CMK (cell line): ENCODE measurements around the gene ZFP2.
"Not testable (repeated sequence)": the region's sequence is repeated elsewhere in the genome, so short reads cannot be mapped to it uniquely, and the experiment has no call there.

Experiments used
- DNase-seq: peaks from one replicate; pipeline ENCODE4 v3.0.0-alpha.2; 2010; ENCODE audit warnings: low read depth

The ZFP2 gene

DNA sequence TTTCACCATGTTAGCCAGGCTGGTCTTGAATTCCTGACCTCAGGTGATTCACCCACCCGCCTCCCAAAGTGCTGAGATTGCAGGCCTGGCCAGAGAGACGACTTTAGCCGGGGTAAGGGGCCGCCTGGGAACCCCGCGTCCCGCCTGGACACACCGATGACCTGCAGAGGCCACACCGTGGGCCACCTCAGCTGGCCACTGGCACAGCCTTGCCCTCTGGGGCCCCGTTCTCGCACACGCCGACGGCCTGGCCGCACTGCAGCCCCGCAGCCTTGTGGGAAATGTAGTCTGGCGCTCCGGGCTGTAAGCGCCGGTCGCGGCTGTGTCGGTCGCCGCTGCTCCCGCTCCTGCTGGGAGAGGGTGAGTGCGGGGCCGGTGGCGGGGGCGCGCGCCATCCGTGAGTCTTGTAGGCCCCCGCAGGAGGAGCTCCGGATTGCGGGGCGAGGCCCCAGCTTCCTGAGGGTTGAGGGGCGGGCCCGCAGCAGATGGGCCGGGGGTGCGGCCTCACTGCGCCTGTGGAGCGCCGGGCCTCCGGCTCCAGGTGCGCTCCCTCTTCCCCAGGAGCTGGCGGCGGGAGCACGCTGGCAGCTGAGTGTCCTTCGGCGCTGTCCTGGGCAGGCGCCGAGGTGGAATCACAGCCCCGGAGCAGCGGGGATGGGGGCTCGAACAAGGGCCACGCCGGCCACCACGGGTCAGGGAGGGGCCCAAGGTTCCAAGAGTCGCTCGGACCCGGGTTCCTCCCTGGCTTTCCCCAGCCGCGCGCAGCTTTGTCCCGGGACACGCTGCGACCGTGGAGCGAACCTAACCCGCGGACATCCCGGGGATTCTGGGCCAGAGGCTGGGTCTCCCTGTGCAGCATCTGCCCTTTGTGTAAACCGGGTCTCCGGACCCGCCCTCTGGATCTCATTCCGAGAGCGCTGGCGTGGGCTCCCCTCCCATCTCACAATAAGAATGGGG is at the start of gene ZFP2:
Gene ZFP2, plus strand, starts transcription at position 299 of the 957 bp plus-strand sequence. CDS start 35,401 bp downstream, outside the sequence.
- no peak for DNase-seq

DNA sequence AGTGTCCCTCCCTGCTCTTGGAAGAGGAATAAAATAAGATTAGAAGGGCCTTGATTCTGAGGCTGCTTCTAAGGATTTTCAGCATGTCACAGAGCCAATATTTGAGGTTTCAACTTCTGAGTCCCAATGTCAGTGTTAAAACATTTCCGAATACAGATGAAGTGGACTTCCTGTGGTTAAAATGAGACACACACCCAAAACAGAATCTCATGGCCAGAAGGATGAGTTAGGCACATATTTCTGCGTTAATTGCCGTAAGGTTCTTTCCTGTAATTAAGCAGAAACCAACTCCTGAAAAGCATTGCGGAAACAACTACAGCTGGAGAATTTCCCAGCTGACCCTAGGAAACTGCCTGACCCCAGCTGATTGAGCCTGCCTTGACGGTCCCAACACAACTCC is 46.4 kb upstream of the ZFP2 start:
- no peak for DNase-seq

GRCh38 chr5:178851951-178852350 is 43.8 kb upstream of the ZFP2 start:
- DNase-seq = no peak

- DNase-seq = peak; percentile 12
Observed at GRCh38 chr5:178854284-178854683, 41.4 kb upstream of the ZFP2 start.

- DNase-seq = peak; percentile 78
Observed at GRCh38 chr5:178859625-178860521, 35.8 kb upstream of the ZFP2 start, which contains the start of gene ZNF354B. TSS of gene ZNF354B (plus strand) at chr5:178859953. CDS start at chr5:178861048, 1,095 bp downstream.

DNA sequence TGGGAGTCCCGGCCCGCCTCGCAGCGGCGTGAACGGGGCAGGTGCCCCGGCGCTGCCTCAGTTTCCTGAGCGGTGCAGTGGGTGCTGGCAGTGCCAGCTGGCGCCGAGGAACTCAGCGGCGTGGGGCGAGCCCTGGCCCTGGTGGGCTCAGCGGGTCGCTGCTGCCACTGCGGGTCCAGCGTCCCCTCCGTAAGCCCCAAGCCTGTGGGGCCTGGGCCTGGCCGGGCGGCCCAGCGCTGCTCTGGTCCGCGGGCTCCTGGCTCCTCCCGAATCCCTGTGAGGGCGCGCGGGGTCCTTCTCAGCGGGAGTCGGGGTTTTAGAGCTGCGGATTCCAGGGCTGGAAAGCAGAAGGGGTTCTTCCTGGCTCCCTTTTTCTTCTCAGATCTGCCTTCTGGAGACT is 35.1 kb upstream of the ZFP2 start:
- DNase-seq = not testable (repeated sequence)

DNA sequence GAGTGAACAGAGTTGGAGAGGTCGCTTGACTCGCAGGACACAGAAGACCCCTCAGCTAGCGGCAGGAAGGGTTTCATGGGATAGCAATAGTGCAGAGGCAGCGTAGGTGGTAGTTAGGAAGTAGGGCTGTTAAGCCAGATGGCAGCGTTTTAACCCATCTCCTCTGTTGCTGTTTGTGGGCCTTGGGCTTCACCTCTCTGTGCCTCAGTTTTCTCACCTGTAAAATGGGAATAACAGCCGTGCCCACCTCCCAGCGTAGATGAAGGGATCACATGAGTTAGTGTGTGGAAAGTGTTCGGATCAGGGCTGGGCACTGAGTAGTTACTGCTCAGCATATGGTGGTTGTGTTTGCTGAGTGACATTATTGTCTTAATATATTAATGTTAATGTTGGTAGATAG is 34.1 kb upstream of the ZFP2 start:
- DNase-seq = no peak

DNA sequence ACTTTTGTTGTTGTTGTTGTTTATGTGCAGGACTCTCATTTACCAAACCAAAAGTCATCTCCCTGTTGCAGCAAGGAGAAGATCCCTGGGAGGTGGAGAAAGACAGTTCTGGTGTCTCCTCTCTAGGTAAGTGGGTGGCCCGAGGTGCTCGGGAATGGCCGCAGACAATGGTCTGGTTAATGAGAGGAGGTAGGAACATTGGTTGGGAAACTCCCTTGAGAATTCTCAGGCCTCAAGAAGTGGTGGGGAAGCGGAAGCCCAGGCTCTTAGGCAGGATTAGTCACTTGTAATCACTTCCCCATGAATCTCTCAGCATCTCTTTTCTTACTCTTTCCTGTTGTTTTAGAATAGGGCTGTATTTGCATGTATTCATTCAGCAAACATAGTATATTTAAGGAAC is 28.8 kb upstream of the ZFP2 start:
- DNase-seq = no peak

- DNase-seq = no peak
Observed at GRCh38 chr5:178869577-178869976, 26.1 kb upstream of the ZFP2 start.

- DNase-seq = no peak
Observed at GRCh38 chr5:178870411-178870810, 25.3 kb upstream of the ZFP2 start.

GRCh38 chr5:178872302-178872701 is 23.4 kb upstream of the ZFP2 start:
- DNase-seq = no peak

DNA sequence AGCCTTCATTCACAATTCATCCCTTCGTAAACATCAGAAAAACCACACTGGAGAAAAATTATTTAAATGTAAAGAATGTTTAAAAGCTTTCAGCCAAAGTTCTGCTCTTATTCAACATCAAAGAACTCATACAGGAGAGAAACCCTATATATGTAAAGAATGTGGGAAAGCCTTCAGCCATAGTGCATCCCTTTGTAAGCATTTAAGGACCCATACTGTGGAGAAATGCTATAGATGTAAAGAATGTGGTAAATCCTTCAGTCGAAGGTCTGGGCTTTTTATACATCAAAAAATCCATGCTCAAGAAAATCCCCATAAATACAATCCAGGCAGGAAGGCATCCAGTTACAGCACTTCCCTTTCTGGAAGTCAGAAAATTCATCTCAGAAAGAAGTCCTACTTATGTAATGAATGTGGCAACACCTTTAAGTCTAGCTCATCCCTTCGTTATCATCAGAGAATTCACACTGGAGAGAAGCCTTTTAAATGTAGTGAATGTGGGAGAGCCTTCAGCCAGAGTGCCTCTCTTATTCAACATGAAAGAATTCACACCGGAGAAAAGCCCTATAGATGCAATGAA is 12.5 kb upstream of the ZFP2 start:
- DNase-seq = not testable (repeated sequence)

- DNase-seq = no peak
Observed at GRCh38 chr5:178883815-178884430, 11.8 kb upstream of the ZFP2 start.

GRCh38 chr5:178899289-178899688 is 3.6 kb downstream of the ZFP2 start:
- no peak for DNase-seq

DNA sequence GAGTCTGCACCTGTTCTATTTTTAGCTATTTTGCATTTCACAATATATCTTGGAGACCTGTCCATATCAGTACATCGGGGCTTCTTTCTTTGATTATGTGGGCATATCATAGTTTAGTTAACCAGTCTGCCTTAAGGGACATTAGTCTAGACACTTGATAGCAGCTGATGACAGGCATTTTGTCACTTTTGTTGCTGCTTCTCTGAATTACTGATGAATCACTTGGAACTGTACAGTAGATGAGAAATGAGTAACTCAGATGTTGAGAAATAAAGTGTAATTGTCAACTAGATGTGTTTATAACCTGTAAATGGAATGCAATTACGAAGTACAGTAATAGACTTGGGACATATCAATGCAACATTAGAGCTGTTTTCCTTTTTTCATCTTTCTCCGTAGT is 7.1 kb downstream of the ZFP2 start:
- no peak for DNase-seq

DNA sequence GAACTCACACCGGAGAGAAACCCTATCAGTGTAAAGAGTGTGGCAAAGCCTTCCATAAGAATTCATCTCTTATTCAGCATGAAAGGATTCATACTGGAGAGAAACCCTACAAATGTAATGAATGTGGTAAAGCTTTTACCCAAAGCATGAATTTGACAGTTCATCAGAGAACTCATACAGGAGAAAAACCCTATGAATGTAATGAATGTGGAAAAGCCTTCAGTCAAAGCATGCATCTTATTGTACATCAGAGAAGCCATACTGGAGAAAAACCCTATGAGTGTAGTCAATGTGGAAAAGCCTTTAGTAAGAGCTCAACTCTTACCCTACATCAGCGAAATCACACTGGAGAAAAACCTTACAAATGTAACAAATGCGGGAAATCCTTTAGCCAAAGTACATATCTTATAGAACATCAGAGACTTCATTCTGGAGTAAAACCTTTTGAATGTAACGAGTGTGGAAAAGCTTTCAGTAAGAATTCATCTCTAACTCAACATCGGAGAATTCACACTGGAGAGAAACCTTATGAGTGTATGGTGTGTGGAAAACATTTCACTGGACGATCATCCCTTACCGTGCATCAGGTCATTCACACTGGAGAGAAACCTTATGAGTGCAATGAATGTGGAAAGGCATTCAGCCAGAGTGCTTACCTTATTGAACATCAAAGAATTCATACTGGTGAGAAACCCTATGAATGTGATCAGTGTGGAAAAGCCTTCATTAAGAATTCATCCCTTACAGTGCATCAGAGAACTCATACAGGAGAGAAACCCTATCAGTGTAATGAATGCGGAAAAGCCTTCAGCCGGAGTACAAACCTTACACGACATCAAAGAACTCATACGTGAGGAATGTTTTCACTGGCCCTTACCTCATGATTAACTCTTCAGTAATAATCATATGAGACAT is 36.4 kb downstream of the ZFP2 start:
- no peak for DNase-seq

DNA sequence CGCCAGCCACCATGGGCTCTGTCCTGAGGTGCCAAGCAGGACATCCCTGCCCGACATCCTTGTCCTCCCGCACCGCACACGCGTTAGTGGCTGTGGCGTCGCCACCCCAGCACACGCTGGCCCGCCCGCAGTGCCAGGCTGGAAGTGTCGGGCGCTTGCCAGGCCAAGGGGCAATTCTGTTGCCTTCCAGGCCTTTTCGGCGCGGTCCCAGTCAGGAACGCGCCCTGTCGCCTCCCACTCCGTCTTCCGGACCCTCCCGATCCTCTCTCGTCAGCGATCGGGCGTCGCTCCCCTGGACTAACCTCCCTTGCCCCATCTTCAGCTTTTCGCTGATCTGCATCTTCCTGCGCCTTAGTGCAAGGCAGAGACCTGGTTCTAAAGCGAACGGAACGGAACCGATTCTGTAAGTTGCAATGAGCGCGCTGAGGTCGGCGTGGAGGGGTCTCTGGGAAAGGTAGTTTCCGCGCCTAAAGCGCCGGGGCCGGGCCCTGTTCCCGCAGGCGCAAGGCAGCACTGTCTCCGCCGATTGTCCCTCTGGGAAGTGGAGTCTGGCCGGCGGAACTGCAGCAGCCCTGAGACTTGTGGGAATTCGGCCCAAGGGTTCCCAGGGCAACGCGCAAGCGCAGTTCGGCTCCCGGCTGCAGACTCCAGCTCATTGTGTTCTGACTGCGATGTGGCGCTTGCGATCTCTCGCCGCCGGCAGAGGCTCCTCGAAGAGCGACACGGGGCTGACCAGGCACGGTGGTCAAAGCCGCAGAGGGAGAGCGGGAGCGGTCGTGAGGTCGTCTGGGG is 45.1 kb downstream of the ZFP2 start, which contains the start of gene ZNF454:
Gene ZNF454, plus strand, starts transcription at position 630 of the 792 bp plus-strand sequence. CDS start 1,594 bp downstream, outside the sequence.
- no peak for DNase-seq

DNA sequence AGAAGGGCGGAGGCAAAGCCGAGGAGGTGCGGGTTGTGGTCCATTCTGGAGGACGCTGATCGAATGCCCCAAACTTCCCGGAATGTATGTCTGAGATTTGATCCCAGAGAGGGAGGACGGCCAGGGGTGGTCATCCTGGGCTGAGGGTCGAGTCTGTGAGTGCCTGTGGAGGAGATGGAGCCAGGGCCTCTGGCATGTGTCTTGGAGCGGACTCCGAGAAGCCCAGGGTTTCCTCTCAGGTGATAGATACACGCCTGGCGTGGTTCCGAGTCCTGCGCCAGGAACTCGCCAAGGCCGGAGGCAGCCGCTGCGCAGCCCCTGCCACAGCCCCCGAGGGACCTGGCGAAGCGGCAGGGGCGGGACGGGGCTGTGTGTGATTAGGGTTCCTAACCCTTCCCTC is 45.6 kb downstream of the ZFP2 start:
- no peak for DNase-seq

DNA sequence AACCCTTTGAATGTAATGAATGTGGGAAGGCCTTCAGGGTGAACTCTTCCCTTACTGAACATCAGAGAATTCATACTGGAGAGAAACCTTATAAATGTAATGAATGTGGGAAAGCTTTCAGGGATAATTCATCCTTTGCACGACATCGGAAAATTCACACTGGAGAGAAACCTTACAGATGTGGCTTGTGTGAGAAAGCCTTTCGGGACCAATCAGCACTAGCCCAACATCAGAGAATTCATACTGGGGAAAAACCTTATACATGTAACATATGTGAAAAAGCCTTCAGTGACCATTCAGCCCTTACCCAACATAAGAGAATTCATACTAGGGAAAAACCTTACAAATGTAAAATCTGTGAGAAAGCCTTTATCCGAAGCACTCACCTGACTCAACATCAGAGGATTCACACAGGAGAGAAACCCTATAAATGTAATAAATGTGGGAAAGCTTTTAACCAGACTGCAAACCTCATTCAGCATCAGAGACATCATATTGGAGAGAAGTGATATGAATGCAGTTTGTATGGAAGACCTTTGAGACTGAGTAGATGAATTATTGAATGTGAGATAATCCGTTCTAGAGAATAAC is 69.8 kb downstream of the ZFP2 start:
- no peak for DNase-seq
